ENCODE results near the gene C12orf57.

The C12orf57 gene

DNA sequence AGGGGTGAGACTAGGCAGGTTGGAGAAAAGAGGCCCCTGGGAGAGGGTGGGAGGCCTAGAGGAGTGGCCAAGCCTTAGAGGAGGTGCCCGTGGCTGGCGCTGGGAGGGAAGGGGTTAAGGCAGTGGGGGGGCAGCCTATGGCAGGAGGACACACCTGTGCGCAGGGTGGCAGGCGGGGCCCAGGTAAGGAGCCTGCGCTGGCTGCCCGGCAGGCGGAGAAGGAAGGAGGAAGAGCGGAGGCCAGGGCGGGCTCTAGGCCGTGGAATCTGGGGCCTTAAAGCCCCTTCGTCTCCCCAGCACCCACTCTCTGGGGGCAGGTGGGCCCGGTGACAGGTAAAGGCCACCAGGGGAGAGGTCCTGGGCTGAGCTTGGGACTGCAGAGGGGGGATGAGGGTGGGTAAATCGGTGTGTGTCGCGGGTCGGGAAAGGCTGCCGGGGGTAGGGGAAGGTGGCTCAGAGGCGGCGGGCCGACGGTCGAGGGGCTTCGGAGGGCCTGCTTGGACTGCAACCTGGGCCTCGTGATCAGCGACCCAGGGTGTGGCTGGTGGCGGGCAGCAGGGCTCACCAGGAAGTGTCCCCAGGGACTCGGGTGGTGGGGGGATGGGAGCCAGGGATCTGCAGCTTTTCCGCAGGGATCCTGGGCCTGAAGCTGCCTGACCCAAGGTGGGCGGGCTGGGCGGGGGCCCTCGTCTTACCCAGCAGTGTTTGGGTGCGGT lies 19.4 kb downstream of the C12orf57 start:
- no peak for DNase-seq (ENCODE audit: low read depth in 4 of 4, low spot score in 1 of 4)

DNA sequence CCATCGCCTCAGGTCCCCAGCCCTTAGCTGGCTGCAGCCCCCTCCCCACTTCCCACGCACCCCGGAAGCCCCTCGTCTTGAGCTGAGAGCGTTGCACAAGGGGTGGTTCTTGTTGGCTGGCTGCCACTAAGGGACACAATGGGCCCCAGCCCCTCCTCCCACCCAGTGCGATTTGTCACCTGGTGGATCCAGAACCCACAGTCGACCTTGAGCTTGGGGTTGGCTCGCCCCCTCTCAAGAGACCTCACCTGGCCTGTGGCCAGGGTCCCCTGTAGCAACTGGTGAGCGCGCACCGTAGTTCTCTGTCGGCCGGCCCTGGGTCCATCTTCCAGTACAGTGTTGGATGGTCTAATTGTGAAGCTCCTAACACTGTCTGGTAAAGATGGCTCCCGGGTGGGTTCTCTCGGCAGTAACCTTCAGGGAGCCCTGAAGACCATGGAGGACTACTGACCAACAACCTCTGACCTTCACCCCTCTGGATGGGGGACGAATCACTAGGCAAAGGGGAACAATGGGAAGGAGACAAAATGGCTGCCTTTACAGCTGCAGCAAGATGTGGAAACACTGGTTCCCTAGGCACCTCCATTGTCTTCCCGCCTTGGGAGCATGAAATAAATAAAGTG lies 20.1 kb downstream of the C12orf57 start:
- DNase-seq (ENCODE audit: low read depth in 4 of 4, low spot score in 1 of 4): no peak

DNA sequence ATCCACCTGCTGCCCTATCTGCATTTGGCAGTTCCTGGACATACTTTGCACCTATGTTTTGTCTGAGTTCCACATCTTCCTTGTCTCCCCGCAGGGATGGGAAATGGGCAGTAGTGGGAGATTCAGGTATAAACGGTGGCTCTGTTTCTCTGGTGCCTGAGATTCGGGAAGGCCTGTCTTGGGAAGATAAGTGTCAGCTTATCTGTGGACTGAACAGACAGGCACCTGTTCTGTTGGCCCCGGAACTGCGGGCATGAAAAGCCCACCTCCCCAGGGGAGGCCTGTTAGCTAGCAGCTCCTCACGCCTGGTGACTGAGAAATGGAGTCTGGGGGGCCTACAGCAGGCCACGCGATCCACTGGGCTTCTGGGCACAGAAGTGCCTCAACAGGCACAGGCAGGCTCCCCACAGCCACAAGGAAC lies 20.8 kb downstream of the C12orf57 start:
- DNase-seq (ENCODE audit: low read depth in 4 of 4, low spot score in 1 of 4): no peak

GRCh38 chr12:6965026-6965661 lies 21.3 kb downstream of the C12orf57 start:
- peak; percentile 80 to 87 (median 84) for DNase-seq (ENCODE audit: low read depth in 4 of 4, low spot score in 1 of 4)

DNA sequence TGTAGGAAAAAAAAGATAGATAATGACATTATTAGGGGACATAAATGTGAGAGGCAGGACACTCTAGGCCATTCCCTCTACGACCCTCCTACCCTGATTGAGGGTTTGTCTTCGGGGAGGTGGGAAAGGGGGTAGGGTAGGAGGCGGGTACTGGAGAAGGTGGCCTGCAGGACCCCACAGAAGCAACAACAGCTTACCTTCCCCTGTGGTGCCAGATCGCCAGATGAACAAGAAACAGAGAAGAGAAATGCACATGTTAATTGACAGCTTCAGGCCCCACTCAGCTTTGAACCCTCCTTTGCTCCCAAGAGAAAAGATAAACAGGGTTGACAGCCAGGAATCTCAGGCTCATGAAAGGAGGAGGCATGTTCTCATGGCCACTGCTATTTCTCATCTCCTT lies 21.9 kb downstream of the C12orf57 start:
- DNase-seq (ENCODE audit: low read depth in 4 of 4, low spot score in 1 of 4): no peak

DNA sequence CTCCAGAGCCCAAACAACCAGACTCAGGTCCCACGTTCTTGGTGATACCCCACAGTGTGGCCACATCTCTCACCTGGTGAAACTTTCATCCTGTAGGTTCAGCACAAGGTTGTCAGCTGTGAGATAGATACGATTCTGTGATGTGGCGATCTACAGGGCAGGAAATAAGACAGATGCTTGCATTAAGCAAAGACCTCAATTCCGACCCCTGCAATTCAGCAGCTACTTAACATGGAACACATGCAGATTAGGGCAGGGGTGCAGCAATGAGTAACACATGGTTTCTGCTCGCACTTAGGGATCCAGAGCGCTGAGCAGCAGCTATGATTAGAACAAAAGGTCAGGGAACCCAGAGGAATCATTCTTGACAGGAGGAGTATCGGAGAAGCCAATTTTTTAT lies 22.5 kb downstream of the C12orf57 start:
- no peak for DNase-seq (ENCODE audit: low read depth in 4 of 4, low spot score in 1 of 4)

DNA sequence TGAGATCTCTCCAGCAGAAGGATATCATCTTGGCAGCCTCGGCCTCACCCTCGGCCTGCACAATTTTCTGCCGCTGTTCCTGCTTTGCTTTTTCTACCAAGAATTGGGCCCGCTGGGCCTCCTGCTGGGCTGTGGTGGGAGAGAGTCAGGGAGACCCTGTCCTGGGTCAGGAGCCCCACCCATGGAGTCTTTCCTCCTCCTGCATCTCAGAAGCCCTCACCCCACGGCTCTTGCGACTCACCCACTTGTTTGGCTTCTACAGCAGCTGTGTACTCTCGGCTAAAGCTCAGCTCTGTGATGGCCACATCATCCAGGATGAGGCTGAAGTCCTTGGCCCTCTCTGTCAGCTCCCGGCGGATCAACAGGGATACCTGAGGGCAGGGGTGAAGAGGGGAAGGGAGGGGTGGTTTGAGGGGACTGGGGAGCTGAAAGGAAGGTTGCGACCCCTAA lies 23.9 kb downstream of the C12orf57 start:
- no peak for DNase-seq (ENCODE audit: low read depth in 4 of 4, low spot score in 1 of 4)

- DNase-seq (ENCODE audit: low read depth in 4 of 4, low spot score in 1 of 4): no peak
These were observed 24.6 kb downstream of the C12orf57 start for GRCh38 chr12:6968426-6968825.

GRCh38 chr12:6970096-6970527 lies 26.3 kb downstream of the C12orf57 start:
- DNase-seq (ENCODE audit: low read depth in 4 of 4, low spot score in 1 of 4): no peak

DNA sequence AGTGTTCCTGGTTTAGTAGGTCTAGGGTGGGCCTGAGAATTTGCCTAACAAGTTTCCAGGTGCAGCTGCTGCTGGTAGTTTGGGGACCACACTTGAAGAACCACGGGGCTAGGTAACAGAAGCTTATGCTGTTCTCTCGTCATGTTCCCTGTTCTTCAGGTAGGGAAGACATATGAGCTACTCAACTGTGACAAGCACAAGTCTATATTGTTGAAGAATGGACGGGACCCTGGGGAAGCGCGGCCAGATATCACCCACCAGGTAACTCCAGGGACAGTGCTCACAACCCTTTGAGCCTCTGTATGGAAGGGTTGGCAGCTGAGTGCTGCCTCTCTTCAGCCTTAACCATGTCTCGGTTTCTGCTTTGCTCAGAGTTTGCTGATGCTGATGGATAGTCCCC lies 30.4 kb downstream of the C12orf57 start:
- no peak for DNase-seq (ENCODE audit: low read depth in 4 of 4, low spot score in 1 of 4)

DNA sequence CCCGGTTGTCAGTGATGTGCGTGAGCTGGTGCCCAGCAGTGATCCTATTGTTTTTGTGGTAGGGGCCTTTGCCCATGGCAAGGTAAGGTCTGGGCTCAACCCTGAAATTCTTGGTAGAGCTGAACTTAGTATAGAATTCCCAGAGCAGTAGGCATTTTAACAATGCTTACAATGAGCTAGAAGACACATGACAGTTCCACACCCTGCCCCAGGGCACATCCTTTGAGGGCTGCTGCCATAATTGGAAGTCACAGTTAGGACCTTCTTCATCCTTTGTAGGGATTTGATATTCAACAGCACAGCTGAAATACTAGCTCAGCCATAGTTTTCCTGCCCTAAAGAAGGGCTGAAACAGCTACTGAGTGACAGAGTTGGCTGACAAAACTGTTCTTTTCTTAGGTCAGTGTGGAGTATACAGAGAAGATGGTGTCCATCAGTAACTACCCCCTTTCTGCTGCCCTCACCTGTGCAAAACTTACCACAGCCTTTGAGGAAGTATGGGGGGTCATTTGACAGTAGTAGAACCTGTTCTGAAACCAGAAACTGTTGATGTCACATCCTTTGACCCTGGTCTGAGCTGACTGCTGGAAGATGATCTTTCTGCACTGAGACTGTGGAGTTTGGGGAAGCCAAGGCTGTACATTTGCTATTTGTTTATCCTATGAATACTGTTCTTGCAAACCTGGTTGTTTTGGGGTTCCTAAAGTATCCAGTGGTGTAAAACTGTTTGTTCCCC lies 31.6 kb downstream of the C12orf57 start:
- DNase-seq (ENCODE audit: low read depth in 4 of 4, low spot score in 1 of 4): no peak

GRCh38 chr12:6977653-6978052 lies 33.8 kb downstream of the C12orf57 start:
- no peak for DNase-seq (ENCODE audit: low read depth in 4 of 4, low spot score in 1 of 4)

- DNase-seq (ENCODE audit: low read depth in 4 of 4, low spot score in 1 of 4): no peak
These were observed 34.4 kb downstream of the C12orf57 start for GRCh38 chr12:6978188-6978587.

DNA sequence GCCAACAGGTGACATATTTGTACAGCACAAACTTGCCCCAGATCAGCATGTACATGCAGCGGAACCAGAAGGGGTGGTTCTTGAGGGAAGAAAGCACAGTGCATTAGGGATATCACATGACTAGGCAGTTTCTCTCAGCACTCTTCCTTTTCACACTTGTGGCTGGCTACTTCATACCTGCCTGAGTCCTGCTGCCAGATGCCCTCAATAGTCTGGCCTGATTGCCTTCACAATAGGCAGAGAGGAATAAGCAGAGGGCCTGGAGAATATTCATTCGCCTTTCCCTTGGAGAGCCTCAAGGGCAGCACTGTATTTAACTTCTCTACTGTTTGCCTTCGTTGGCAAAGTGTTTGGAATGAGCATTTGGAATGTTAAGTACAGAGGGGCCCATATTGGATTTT lies 34.8 kb downstream of the C12orf57 start:
- DNase-seq (ENCODE audit: low read depth in 4 of 4, low spot score in 1 of 4): no peak

DNA sequence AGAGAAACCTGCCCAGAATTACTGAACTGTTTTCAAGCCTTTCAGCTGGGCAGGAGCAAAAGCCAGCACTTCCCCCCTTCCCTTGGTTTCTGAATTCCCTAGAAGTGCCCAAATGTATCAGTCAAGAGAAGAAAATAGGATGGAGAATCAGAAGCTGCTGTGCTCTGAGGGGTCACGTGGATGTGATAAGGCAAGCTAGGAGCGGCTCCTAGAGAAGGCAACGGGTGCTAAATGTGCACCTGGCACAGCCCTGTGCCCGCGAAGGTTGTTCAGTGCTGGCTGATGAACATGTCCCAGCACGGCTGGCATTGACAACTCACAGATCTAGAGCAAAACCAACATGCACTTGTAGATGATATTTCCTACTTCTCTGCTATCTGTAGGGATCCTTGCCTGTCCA lies 35.2 kb downstream of the C12orf57 start:
- DNase-seq (ENCODE audit: low read depth in 4 of 4, low spot score in 1 of 4): no peak

DNA sequence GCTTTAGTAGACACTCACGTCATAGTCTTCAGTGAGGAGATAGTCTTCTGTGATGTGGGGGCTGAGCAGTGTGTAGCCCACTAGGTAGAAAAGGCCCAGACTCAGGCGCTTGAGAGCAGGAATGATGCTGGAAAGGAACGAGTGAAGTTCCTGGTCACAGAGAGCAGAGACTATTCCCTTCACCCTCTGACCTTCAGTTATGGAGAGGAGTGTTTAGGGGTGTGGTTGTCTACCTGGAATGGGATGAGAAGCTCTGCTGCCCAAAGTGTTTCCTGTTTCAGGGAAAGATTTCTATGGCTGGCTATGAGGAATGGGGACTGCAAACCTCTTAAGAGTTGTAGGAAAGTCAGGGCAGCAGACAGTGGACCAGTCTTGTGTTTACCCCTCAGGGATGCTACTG lies 35.6 kb downstream of the C12orf57 start:
- no peak for DNase-seq (ENCODE audit: low read depth in 4 of 4, low spot score in 1 of 4)

GRCh38 chr12:6980075-6980474 lies 36.3 kb downstream of the C12orf57 start:
- no peak for DNase-seq (ENCODE audit: low read depth in 4 of 4, low spot score in 1 of 4)

GRCh38 chr12:6980740-6981139 lies 36.9 kb downstream of the C12orf57 start:
- DNase-seq (ENCODE audit: low read depth in 4 of 4, low spot score in 1 of 4): no peak

DNA sequence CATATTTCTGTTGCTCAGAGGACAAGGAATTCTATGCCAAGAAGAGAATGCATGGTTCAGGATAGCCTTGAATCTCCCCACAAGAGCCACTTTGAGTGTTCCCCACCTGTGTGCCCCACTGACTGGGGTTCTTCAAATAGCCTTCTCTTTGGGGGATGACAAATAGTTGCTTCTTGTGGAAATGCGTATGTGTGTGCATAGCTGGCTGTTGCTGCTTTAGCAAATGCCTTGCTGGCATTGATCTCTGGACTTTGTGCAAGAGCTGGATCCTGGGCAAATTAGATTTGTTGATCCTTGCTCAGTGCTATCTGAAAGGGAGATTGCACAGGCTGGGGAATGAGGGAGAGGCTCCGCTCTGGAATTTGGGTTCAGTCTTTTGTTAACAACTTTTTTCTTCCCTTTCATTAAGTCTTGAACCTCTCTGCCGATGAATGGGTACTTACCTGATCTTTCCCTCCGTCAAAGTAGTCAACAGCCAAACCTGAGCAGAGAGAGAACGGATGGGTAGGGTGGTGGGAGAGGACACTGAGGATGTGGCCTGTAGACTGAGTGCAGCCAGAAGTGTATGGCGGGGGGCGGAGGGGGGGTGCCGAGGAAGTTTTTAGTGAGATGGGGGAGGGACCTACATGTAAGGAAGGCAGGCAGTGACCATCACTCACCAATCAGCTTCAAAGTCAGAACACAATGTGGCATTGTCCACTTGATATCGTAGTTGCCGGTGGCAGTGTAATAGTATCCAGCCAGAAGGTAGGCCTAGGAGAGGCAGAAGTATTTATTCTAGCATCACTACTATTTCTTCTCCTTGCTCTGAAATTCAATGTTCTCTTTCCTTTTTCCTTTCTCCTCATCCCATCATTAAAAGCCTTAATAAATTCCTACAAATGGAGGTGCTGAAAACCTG lies 37.6 kb downstream of the C12orf57 start:
- no peak for DNase-seq (ENCODE audit: low read depth in 4 of 4, low spot score in 1 of 4)

DNA sequence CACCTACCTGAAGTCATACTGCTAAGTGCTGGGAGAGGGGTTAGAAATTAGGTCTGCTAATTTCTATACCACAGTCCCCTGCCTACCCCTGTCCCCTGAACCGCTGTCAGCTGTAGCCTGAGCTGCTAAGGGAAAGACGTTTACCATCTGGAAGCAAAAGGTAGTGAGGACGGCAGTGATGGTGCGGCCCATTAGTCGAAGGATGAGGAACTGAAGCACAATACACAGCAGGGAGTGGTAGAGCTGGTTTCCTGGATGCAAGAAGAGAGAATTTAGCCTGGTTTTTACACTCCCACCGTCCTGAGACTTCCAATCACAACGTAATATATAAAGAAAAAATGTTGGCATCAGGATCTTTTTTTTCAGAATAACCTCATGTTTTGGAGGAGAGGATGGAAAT lies 38.7 kb downstream of the C12orf57 start:
- DNase-seq (ENCODE audit: low read depth in 4 of 4, low spot score in 1 of 4): no peak

Data from stimulated activated CD4-positive, alpha-beta T cell treated with anti-CD3 and anti-CD28 coated beads, Interleukin-1b, Interleukin-23, amount 100 ng/mL, for 24 hours (primary cell).